T-helper 1 cell (primary cell): ENCODE data around the gene PPP3R1.

Experiments used
- DNase-seq, 5 donors: peaks; one replicate each; pipeline ENCODE4 v3.0.0-alpha.2; 2012 to 2020

The PPP3R1 gene

GRCh38 chr2:68135448-68136320 is 116.6 kb downstream of the PPP3R1 start:
- no peak for DNase-seq

DNA sequence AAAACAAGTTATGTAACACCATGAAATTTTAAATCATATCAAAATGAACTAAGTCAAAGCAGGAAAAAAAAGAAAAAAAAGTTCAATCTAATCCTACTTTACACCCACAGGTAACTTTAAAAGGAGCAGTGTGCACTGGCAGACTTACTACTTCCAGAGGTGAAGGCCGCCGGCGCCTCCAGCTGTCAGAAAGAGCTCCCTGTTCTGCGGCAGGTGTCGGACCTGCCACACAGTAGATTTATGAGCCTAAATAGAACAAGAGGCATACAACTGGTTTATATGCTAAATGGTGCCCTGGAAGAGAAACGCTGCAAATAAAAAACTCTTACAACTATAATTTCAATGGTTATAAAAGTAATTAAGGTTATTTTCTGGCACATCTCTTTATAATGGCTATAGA is 117.8 kb downstream of the PPP3R1 start:
- DNase-seq, result no peak

DNA sequence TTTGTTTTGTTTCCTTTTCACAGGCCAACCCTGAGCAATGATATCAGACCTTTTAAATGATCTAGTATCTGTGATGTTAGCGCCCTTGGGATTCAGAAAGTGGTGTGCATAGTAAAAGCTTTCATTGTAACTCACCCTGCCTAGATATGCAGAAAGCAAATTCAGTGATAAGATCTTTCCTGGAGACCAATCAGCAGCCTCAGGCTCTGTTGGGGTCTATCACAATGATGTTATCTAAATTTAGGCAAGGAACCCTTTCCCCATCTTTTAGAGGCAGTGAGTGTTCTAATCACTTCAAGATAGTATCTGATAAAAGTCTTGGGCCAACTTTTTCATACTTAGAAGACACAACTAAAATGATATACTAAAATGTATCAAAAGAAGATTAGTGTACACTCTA is 118.2 kb downstream of the PPP3R1 start:
- no peak for DNase-seq
